Measurements from ENCODE around the gene RFC4. TPM values are rescaled to one million over a fixed set of nuclear protein-coding genes. Genes with fewer than 3 reads are reported as not detected.
A peak's percentile ranks its signal among the peaks of the same experiment; 100 is the strongest.

RFC4 gene
- total and polyA plus RNA-seq, 9 of the 15 experiments (the other 6 are each of a cell fraction or from before 2014, with no cell fraction given) = 105 to 227 (median 180) TPM

GRCh38 chr3:186787642-186788481 lies 18.4 kb downstream of the RFC4 start:
- Histone ChIP-seq H3K36me3 (ENCODE audit: control insufficient read depth, insufficient read depth, low read length) (peaks cover 93% of the 10 kb centered on the region), H3K9me3 (replicated peaks; ENCODE audit: control insufficient read depth, insufficient read depth, low read depth, low read length) (no peaks in the 10 kb centered on the region), H3K27ac (ENCODE audit: extremely low read depth, low read depth, low read length) (peak overlapping the region; percentile 6; the same call in 1 of the 3 replicates), H2AFZ (ENCODE audit: low read depth, low read length) (no peak overlapping the region), H3K4me3 (peak overlapping the region; percentile 81; the same call in 1 of the 2 replicates), H3K79me2 (ENCODE audit: control insufficient read depth, insufficient read depth, low read length) (peaks cover 62% of the 10 kb centered on the region), H3K4me2 (ENCODE audit: insufficient read depth, low read length) (0 out of 2 replicates have a peak overlapping the region, but pooled peaks have one; percentile 99), H3K9ac (ENCODE audit: insufficient read depth in 1 of 2, low read depth in 2 of 2, low read length in 2 of 2) (peak overlapping the region in 1 of 2 experiments; percentile 100; a peak in 1 of 4 replicates), H3K27me3 (ENCODE audit: control insufficient read depth in 2 of 2, insufficient read depth in 2 of 2, low read length in 2 of 2) (no peaks in the 10 kb centered on the region), H3K9me1 (ENCODE audit: control insufficient read depth, insufficient read depth, low read length) (no peaks in the 10 kb centered on the region), H4K20me1 (replicated peaks; ENCODE audit: control insufficient read depth, insufficient read depth, low read length) (peaks cover 65% of the 10 kb centered on the region), H3K4me1 (replicated peaks in 1 of 2; ENCODE audit: control insufficient read depth in 2 of 2, insufficient read depth in 2 of 2, low read length in 2 of 2) (peaks cover 4 to 18% of the 10 kb centered on the region in 2 experiments; a peak in 3 of 5 replicates)
- no TSS peak for BruUV-seq (replicated peaks)
- ChIA-PET POLR2A (interaction anchor here (0.7 to 1.3 kb wide), 8 partner anchors 10 to 377 kb away, joined by 3 to 5 read pairs (median 3); no protein-coding TSS in a partner anchor), CTCF (ENCODE audit: low intra/inter-chr PET ratio) (no interaction called here)
- FAIRE-seq = no peak
- peak in 1 of 4 experiments; percentile 14 for DNase-seq (ENCODE audit: extremely low read depth in 1 of 4, low spot score in 3 of 4)
- intact Hi-C loops (cut with micrococcal nuclease) (no loop called here), in situ Hi-C loops (cut with MboI) (no loop called here)
- WGBS (ENCODE audit: insufficient coverage, low coverage, missing lambda C conversion rate) = 75% methylated on average over 15 of the region's 15 CpGs
- no peak for ATAC-seq
- TF ChIP-seq BMI1 (IDR thresholded peaks at IDR 0.05; ENCODE audit: low read length) (no peak), PML (IDR thresholded peaks at IDR 0.05; ENCODE audit: low read length) (0 out of 2 replicates have a peak, but pooled peaks have one; percentile 16), RBFOX2 (IDR thresholded peaks at IDR 0.05; ENCODE audit: low read depth, low read length) (peak; percentile 64), TEAD2 (tag; IDR thresholded peaks at IDR 0.05) (no peak), POLR2A (conservative IDR thresholded peaks at IDR 0.05) (peak; percentile 11; the same call in 1 of the 2 replicates), ZNF780A (CRISPR knock-in tag; IDR thresholded peaks at IDR 0.05) (no peak), ZNF253 (CRISPR knock-in tag; conservative IDR thresholded peaks at IDR 0.05) (0 out of 2 replicates have a peak, but pooled peaks have one; percentile 37), HDAC3 (IDR thresholded peaks at IDR 0.05; ENCODE audit: borderline replicate concordance, partially characterized antibody) (no peak), HIVEP1 (CRISPR knock-in tag; IDR thresholded peaks at IDR 0.05) (no peak), POLR2H (tag; IDR thresholded peaks at IDR 0.05; ENCODE audit: low read depth) (no peak), NELFE (IDR thresholded peaks at IDR 0.05; ENCODE audit: insufficient read depth, insufficient read length) (no peak), SREBF2 (CRISPR knock-in tag; IDR thresholded peaks at IDR 0.05) (no peak)
- TF ChIP-seq, protein P1, sequence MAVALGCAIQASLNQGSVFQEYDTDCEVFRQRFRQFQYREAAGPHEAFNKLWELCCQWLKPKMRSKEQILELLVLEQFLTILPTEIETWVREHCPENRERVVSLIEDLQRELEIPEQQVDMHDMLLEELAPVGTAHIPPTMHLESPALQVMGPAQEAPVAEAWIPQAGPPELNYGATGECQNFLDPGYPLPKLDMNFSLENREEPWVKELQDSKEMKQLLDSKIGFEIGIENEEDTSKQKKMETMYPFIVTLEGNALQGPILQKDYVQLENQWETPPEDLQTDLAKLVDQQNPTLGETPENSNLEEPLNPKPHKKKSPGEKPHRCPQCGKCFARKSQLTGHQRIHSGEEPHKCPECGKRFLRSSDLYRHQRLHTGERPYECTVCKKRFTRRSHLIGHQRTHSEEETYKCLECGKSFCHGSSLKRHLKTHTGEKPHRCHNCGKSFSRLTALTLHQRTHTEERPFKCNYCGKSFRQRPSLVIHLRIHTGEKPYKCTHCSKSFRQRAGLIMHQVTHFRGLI (CRISPR knock-in tag; IDR thresholded peaks at IDR 0.05) = no peak
- TF ChIP-seq, protein P2, sequence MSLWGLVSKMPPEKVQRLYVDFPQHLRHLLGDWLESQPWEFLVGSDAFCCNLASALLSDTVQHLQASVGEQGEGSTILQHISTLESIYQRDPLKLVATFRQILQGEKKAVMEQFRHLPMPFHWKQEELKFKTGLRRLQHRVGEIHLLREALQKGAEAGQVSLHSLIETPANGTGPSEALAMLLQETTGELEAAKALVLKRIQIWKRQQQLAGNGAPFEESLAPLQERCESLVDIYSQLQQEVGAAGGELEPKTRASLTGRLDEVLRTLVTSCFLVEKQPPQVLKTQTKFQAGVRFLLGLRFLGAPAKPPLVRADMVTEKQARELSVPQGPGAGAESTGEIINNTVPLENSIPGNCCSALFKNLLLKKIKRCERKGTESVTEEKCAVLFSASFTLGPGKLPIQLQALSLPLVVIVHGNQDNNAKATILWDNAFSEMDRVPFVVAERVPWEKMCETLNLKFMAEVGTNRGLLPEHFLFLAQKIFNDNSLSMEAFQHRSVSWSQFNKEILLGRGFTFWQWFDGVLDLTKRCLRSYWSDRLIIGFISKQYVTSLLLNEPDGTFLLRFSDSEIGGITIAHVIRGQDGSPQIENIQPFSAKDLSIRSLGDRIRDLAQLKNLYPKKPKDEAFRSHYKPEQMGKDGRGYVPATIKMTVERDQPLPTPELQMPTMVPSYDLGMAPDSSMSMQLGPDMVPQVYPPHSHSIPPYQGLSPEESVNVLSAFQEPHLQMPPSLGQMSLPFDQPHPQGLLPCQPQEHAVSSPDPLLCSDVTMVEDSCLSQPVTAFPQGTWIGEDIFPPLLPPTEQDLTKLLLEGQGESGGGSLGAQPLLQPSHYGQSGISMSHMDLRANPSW (CRISPR knock-in tag; IDR thresholded peaks at IDR 0.05) = no peak
- TF ChIP-seq, protein P3, sequence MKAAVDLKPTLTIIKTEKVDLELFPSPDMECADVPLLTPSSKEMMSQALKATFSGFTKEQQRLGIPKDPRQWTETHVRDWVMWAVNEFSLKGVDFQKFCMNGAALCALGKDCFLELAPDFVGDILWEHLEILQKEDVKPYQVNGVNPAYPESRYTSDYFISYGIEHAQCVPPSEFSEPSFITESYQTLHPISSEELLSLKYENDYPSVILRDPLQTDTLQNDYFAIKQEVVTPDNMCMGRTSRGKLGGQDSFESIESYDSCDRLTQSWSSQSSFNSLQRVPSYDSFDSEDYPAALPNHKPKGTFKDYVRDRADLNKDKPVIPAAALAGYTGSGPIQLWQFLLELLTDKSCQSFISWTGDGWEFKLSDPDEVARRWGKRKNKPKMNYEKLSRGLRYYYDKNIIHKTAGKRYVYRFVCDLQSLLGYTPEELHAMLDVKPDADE (conservative IDR thresholded peaks at IDR 0.05; ENCODE audit: control insufficient read depth, low read depth, low read length) = no peak

Measured in K562 (cell line).